Measurements from ENCODE around the gene NUP58.

GRCh38 chr13:25281935-25282332 lies 19.5 kb upstream of the NUP58 start:
- TF ChIP-seq CTCF (IDR thresholded peaks at IDR 0.05) (no peak), POLR2A (IDR thresholded peaks at IDR 0.05) (no peak), EP300 (IDR thresholded peaks at IDR 0.05; ENCODE audit: low read depth) (no peak), POLR2AphosphoS5 (IDR thresholded peaks at IDR 0.05) (no peak)
